HG02571 (cell line): Measurements from ENCODE around the gene NDUFA11.
"Not testable (repeated sequence)": the region's sequence is repeated elsewhere in the genome, so short reads cannot be mapped to it uniquely, and the experiment has no call there.

Experiments
- ATAC-seq: cut with Tn5 transposase; IDR thresholded peaks from one replicate; pipeline ENCODE4 v1.9.1; 2021; ENCODE audit warnings: mild to moderate bottlenecking, moderate library complexity; ENCODE audit not compliant: unreplicated experiment

NDUFA11 gene

DNA sequence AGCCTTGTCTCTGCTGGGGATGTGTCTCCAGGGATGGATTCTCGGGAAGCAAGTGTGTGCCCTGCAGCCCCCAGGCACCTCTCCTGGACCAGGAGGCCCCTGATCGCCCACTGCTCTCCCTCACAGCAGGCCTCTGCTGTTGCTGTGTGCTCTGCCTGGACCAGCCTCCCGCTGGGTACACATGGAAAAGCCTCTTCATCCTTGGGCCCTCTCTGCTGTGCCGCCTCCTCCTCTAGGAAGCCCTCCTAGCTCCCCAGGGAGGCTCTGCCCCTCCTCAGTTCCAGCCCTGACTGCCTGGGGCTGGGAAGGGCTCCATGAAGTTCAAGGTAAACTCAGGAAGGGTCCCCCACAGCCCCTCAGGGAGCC lies 12.0 kb downstream of the NDUFA11 start:
- no peak for ATAC-seq

DNA sequence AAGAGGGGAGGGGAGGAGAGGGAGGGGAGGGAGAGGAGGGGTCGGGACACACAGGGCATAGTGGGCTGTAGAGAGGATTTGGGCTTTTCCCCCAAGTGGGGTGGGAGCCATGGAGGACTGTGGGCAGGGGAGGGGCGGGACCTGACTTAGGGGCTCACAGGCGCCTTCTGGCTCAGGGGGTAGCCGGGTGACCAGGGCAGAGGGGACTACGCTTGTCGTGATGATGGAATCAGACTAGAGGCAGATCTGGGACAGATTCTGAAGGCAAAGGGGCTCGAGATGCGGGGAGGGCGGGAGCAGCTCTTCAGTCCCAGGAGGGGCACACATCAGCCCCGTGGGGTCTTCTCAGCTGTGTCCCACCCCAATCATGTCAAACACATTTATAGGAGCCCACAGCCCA lies 13.5 kb downstream of the NDUFA11 start:
- no peak for ATAC-seq

DNA sequence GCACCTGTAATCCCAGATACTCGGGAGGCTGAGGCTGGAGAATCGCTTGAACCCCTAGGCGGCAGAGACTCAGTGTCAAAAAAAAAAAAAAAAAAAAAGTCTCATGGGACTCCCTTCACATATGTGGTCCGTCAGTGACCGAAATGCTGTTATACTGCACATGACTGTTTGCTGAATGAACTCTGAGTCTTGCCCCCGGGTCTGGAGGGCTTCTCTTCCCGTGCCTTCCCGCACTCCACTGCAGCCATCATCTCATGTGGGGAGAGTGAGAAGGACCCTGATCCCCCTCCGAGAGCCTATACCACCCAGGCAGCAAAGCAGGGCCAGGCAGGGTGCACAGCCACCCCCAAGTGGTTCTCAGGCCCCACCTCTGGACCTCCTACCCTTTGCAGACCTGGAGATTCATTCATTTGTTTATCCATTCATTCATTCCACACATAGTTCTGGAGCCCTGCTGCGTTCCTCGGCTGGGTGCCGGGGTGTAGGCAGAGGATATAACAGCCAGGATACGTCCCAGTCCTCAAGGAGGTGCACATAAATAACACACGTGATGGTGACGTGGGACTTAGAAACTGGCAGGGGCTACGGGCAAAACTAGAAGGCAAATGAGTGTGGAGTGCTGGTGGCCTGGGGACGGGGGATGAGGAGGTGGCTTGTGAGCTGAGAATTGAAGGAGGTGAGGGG lies 14.2 kb downstream of the NDUFA11 start:
- ATAC-seq, result no peak

DNA sequence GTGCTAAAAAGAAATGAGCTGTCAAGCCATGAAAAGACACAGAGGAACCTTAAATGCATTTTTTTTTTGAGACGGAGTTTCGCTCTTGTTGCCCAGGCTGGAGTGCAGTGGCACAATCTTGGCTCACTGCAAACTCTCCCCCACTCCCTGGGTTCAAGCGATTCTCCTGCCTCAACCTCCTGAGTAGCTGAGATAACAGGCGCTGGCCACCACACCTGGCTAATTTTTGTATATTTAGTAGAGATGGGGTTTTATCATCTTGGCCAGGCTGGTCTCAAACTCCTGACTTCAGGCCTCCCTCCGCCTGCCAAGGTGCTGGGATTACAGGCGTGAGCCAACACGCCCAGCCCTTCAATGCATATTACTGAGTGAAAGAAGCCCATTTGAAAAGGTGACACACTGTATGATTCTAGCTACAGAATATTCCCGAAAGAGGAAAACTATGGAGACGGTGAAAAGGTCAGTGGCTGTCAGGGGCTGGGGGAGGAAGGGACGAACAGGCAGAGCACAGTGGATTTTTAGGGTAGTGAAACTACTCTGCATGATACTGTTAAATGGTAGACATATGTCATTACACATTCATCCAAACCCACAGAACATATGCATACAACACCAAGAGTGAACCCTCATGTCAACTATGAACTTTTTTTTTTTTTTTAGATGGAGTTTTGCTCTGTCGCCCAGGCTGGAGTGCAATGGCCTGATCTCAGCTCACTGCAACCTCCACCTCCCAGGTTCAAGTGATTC lies 19.4 kb downstream of the NDUFA11 start:
- not testable (repeated sequence) for ATAC-seq

DNA sequence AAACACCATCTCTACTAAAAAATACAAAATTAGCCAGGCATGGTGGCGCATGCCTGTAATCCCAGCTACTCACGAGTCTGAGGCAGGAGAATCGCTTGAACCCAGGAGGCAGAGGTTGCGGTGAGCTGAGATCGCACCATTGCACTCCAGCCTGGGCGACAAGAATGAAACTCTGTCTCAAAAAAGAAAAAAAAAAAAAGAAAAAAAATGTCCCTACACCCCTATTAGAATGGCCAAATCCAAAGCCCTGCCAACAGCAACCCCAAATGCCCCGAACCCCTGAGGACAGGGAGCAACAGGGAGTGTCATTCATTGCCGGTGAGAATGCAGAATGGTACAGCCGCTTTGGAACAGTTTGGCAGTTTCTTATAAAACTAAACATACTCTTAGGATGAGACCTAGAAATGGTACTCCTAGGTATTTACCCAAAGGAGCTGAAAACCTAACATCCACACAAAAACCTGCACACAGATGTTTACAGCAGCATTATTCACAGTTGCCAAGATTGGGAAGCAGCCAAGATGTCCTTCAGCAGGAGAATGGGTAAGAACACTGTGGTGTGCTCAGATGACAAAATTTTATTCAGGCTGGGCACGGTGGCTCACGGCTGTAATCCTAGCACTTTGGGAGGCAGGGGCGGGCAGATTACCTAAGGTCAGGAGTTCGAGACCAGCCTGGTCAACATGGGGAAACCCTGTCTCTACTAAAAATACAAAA lies 20.3 kb downstream of the NDUFA11 start:
- ATAC-seq, result not testable (repeated sequence)

DNA sequence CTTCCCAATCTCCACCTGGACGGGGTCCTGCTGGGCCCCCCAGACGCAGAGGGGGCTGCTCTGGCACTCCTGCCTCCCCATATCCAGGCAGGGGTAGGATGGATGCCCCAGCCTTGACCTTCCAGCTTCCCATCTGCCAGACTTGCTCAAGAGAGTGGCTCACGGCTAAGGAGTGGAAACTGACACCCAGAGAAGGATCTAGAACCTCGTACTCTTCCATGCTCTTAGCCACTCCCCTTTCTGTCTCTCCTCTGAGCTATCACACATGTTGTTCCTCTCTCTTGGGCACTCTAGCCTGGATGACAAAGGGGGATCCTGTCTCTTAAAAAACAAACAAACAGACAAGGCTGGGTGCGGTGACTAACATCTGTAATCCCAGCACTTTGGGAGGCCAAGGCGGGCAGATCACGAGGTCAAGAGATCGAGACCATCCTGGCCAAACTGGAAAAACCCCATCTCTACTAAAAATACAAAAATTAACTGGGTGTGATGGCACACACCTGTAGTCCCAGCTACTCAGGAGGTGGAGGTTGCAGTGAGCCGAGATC lies 21.1 kb downstream of the NDUFA11 start:
- no peak for ATAC-seq

DNA sequence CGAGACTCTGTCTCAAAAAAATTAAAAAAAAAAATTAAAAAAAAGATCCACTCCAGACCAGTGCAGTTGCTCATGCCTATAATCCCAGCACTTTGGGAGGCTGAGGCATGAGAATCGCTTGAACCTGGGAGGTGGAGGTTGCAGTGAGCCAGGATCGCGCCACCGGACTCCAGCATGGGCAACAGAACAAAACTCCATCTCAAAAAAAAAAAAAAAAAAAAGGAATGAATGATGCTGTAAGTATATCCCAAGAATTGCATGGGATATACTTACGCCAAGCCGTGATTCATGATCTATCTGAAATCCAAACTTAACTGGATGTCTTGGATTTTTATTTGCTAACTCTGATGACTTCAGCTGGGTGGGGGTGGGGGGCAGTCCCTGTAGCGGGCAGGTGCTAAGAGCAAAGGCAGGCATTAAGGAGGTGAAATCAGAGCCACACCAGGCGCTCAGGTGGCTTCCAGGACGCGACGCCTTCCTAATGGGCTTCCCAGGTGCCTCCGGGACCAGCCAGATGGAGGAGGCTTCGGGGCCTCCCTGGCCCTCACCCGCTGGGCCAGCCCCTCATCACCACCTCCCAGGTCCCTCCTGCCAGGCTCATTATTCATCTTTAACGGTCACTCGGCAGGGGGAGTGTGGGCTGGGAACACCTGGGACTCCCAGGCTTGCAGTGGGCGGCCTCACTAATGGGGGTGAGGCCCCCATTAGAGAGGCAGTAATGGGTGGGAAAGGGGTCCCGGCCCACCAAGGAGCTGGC lies 21.9 kb downstream of the NDUFA11 start:
- no peak for ATAC-seq

DNA sequence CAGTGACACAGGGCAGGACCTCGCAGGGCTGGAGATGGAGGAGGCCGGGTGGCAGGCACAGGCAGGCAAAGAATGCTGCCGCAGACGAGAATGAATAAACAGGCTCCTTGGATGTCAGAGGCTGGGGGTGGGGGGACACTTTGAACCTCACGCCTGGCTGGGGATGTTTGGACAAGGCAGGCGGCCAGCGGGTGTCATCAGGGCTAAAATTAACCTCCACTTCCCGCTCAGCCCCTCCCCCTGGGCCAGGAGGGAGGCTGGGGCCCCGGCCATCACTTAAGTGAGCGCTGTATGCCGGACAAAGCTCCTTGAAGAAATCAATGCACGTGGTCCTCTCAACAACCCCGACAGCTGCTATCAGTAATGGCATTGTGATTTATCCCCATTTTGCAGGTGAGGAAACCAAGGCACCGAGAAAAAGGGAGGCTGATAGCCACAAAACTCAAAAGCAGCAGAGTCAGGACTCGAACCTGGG lies 22.9 kb downstream of the NDUFA11 start:
- no peak for ATAC-seq

DNA sequence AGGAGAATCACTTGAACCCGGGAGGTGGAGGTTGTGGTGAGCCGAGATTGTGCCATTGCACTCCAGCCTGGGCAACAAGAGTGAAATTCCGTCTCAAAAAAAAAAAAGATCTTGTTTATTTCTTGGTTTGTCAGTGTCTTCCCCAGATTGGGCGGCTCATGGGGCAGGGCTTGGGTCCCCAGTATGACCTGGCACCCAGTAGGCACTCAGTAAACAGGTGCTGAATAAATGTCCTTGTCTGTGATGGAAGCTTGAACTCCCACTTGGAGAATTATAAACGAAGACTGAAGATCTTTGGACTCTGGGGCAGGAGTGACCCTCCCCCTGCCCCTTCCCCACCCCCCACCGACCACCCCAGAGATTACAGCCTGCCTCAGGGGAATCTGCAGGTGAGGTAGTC lies 23.4 kb downstream of the NDUFA11 start:
- ATAC-seq, result no peak

DNA sequence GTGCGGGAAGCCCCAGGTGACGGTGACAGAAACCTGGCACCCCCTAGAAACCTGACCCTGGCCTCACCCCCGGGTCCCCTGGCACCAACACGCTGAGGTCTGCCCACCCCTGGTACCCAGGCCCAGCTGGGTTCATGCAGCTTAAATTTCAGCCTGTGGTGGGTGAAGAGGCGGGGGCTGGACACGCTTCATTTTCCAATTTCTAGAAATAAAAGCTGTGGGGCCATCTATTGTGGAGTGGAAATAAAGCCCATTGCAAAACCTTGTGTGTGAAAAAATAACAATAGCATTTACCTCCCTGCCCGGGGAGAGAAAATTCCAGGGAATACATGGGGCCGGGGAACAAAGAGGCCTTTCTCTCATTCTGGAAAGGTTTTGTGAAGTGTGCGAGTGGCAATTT lies 25.7 kb downstream of the NDUFA11 start:
- ATAC-seq, result no peak

DNA sequence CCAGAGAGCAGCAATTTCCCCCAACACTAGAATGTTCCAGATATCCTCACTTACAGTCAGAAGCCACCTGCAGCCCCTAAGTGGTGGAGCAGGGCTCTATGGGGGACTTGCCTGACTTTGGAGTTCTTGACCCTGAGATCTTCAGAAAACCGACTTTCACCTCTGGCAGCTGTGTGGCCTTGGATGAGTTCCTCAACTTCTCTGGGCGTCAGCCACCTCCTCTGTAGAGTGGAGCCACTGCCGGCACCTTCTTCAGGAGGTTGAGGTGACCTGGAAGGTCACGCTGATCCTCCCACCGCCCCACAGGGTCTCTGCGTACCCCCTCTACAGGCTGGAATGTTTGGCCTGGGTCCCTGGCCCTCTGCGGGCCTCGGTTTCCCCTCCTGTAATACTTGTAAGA lies 26.2 kb downstream of the NDUFA11 start:
- ATAC-seq, result no peak

DNA sequence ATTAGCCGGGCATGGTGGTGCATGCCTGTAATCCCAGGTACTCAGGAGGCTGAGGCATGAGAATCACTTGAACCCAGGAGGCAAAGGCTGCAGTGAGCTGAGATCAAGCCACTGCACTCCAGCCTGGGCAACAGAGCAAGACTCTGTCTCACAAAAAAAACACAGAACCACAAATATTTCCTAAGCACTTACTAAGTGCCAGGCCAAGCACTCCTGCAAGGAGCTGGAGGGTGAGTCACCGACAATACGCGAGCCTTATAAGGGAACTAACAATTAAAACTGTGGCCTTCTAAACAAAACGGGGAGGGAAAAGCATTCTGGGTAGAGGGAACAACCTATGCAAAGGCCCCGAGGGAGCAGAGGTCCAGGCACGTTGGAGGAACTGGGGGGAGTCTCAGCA lies 29.1 kb downstream of the NDUFA11 start:
- not testable (repeated sequence) for ATAC-seq

DNA sequence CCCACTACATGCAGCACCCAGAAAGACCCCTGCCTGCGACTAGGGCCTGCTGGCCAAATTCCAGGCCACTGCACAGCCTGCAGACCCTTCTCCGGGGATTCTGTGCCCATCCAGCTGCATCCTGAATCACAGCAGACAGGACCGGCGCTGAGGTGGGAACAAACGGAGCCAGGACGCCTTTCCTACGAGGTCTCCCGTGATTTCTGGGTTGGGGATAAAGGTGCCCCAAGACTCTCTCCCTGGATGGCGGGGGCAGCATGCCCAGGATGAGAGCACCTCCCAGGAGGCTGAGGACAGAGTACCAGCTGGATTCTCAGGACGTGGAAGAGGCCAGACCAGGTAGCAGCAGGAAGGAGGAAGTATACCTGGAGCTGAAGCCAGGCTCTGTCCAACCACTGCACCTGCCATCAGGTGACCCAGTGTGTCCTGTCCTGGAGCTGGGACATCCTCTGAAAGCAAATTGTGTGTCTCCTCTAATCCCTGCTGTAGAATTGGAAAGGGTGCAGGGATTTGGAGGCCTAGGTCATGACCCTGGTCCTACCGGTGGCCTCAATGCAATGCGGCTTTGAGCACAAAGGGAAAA lies 29.9 kb downstream of the NDUFA11 start:
- ATAC-seq, result no peak

DNA sequence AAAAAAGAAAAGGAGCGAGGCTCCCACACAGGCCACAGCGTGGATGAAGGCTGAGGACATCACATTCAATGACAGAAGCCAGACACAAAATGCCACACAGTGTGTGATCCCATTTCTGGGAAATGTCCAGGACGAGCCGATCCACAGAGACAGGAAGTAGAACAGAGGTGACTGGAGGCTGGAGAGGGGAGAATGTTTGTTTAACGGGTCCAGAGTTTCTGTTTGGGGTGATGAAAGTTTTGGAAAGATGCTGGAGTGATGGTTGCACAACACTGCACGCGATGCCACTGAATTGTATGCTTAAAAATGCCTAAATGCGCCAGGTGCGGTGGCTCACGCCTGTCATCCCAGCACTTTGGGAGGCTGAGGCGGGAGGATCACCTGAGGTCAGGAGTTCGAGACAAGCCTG lies 32.6 kb downstream of the NDUFA11 start:
- no peak for ATAC-seq

DNA sequence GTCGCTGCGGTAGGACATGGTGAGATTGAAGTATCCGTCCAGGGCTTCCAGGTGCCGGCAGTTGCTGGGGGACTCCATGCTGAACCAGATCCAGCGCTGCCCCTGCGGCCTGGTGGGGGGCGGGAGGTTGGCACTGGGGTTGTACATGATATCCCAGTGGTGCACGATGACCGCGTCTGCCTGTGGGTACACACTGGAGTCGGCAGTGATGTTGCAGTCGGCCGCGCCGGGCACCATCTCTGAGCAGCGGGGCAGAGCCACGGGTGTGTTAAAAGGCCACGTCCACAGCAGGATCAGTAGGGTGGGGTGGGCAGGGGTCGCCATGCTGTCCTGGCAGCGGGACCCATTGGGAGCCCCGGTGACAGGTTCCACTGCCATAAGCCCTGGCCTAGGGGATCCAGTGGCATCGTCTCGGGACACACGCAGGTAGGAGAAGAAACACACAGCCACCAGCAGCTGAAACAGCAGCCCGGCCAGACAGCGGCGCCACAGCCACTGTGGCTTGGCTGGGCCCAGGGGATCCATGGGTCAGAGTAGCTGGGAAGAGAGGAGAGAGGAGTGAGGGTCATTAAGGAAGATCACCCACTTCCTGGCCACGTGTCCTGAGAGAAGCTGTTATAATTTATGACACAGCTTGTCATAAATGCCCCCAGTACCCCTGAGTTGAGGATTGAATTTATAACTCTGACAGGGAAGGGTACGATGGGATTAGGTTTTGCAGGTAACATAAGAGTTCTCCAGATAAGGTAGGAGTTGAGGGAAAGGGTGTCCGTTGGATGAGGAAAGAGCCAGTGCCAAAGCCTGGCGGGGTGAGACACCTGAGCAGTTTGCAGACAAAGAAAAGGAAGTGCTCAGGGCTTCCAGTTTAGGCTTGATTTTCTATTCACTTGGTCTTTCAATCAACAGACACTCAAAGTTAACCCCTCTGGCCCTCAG lies 36.1 kb downstream of the NDUFA11 start:
- no peak for ATAC-seq

DNA sequence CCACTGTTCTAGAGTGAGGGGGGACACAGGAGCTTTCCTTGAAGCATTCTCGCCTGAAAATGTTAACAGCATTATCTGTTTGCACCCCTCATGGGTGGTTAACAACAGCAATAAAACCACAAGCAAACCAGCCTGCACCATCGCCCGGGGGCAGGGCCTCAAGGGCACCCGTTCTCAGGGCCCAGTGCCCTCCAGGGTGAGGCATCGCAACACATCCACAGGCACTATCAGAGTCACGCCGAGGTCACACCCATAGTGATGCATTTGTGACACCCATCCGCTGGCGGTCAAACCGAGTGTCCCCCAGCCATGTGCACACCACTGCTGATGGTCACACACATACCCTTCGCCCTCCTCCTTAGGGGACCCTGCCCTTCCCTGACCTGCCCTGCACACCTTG lies 37.8 kb downstream of the NDUFA11 start:
- no peak for ATAC-seq

DNA sequence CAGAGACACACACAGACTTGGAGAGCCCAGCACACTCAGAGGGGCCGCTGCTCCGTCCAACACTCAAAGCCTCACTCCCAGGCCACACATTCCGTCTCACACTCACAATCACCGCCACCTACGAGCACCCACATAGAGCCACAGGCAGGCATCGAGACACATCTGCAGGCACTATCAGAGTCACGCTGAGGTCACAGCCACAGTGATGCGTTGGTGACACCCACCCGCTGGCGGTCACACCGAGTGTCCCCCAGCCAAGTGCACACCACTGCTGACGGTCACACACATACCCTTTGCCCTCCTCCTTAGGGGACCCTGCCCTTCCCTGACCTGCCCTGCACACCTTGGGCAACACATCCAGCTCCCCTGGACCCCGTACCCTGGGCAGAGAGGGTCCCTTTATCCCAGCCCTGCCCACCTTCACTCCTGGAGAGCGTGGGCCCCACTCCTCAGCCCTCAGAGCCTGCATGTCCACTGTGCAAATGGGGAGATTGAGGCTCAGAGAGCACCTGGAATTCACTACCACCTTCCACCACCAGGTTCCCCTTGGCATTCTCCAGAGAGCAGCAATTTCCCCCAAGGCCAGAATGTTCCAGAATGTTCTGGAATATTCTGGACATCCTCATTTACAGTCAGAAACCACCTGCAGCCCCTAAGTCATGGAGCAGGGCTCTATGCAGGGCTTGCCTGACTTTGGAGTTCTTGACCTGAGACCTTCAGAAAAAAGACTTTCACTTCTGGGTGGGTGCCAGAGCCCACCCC lies 38.7 kb downstream of the NDUFA11 start:
- no peak for ATAC-seq

DNA sequence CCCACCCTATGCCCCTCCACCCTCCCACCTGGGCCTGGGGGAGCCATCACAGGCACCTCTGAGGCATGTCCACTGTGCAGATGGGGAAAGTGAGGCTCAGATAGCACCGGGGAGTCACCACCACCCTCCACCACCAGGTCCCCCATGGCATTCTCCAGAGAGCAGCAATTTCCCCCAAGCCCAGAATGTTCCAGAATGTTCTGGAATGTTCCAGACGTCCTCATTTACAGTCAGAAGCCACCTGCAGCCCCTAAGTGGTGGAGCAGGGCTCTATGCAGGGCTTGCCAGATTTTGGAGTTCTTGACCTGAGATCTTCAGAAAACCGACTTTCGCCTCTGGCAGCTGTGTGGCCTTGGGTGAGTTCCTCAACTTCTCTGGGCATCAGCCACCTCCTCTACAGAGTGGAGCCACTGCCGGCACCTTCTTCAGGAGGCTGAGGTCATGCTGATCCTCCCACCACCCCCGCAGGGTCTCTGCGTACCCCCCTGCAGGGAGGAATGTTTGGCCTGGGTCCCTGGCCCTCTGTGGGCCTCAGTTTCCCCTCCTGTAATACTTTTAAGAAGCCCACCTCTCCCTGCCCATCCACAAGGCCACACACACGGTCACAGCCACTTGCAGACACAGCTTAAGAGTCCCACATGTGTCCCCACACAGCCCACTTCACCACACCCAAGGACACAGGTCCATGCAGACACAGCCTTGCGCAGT lies 39.4 kb downstream of the NDUFA11 start:
- ATAC-seq, result no peak
